ENCODE data around the gene GOLGA6B.
"Not testable (repeated sequence)": the region's sequence is repeated elsewhere in the genome, so short reads cannot be mapped to it uniquely, and the experiment has no call there.

GOLGA6B gene

DNA sequence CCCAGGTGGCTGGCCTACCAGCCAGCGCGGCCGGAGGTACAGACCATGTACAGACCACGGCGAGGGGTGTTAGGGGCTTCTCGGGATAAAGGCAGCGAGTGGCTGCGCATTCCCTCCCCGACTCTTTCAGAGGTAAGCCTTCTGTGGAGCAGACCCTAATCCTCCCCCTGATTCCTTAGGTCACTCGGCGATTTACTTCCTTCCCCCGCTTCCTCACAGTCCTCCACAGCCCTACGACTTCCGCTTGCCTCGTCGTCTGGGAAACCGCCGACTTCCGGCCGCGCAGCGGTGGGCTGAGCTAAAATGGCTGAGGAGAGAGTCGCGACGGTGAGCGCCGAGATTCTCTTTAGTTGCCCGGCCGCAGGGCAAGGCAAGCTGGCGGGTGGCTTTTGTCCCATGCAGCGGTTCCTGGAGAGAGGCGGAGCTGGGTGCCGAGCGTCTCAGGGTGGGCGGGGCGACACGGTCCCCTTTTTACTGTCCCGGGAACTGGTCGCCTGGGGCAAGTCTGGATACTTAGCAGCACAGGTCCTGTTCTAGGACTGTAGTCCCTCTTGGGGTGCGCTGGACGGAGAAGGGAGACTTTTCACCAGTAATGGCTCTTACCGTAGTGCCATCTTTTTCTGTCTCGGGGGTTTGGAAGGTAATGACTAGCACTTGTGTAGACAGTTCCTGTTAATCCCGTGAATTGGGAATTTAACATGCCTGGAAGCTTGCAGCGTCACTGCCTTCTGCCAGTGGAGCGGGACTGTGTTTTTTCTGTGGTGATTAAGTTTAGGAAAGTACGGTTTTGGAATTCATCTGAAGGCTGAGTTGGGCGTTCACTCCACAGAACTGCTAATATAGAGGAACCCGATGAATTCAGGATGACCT is 31.7 kb downstream of the GOLGA6B start, which contains the start of the genes BBS4 and HIGD2B:
Gene BBS4, plus strand, starts transcription at position 283 of the 870 bp plus-strand sequence. Its CDS starts 21 bp downstream, at position 304.
Gene HIGD2B, minus strand, starts transcription at position 258 of the 870 bp plus-strand sequence. CDS start 9,808 bp downstream, outside the sequence.
- H3K4me3 ChIP-seq (ENCODE audit: control insufficient read depth, low read depth, low read length) = peak within 1 kb of the TSS; percentile 74
- no peak for TF ChIP-seq CTCF (IDR thresholded peaks at IDR 0.05; ENCODE audit: control insufficient read depth, insufficient read depth, low read depth, low read length, missing control alignments)
- DNase-seq (ENCODE audit: low read depth) = no peak

DNA sequence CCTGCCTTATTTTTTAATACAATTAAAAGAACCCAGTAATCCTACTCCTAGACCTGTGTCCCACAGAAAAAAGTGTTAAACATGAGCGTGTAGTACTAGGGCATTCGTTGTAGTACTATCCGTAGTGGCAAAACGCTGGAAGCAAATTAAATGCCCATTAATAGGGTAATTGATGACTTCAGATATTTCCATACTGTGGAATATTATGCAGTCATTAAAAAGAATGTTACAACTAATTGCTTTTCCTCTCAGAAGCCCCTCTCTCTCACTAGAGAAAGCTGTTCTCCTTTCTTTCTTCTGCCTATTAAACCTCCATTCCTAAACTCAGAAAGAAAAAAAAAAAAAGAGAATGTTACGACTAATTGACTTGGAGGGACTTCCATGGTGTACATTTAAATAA is 34.2 kb downstream of the GOLGA6B start:
- no peak for TF ChIP-seq CTCF (IDR thresholded peaks at IDR 0.05; ENCODE audit: control insufficient read depth, insufficient read depth, low read depth, low read length, missing control alignments)
- no peak overlapping the region for H3K4me3 ChIP-seq (ENCODE audit: control insufficient read depth, low read depth, low read length)
- DNase-seq (ENCODE audit: low read depth) = no peak

GRCh38 chr15:72690938-72691337 is 36.4 kb downstream of the GOLGA6B start:
- no peak overlapping the region for H3K4me3 ChIP-seq (ENCODE audit: control insufficient read depth, low read depth, low read length)

DNA sequence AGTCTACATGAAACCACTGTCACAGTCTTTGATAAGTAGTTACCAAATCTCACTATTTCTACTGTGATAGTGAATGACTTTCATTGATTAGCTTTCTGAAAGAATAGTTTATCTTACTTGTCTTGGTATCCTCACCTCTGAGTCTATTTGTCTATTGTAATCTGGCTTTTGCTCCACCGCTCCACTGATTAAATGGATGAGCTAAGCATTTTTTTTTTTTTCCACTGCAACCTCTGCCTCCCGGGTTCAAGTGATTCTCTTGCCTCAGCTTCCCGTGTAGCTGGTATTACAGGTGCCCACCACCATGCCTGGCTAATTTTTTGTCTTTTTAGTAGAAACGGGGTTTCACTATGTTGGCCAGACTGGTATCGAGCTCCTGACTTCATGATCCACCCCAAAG is 44.4 kb downstream of the GOLGA6B start:
- DNase-seq (ENCODE audit: low read depth) = no peak
- H3K4me3 ChIP-seq (ENCODE audit: control insufficient read depth, low read depth, low read length) = no peak overlapping the region
- no peak for TF ChIP-seq CTCF (IDR thresholded peaks at IDR 0.05; ENCODE audit: control insufficient read depth, insufficient read depth, low read depth, low read length, missing control alignments)

More at GRCh38 chr15:72690938-72691337, 36.4 kb downstream of the GOLGA6B start:
- DNase-seq (ENCODE audit: low read depth) = no peak
- TF ChIP-seq CTCF (IDR thresholded peaks at IDR 0.05; ENCODE audit: control insufficient read depth, insufficient read depth, low read depth, low read length, missing control alignments) = no peak

GRCh38 chr15:72700076-72700475 is 45.6 kb downstream of the GOLGA6B start:
- TF ChIP-seq CTCF (IDR thresholded peaks at IDR 0.05; ENCODE audit: control insufficient read depth, insufficient read depth, low read depth, low read length, missing control alignments) = no peak
- no peak overlapping the region for H3K4me3 ChIP-seq (ENCODE audit: control insufficient read depth, low read depth, low read length)
- no peak for DNase-seq (ENCODE audit: low read depth)

DNA sequence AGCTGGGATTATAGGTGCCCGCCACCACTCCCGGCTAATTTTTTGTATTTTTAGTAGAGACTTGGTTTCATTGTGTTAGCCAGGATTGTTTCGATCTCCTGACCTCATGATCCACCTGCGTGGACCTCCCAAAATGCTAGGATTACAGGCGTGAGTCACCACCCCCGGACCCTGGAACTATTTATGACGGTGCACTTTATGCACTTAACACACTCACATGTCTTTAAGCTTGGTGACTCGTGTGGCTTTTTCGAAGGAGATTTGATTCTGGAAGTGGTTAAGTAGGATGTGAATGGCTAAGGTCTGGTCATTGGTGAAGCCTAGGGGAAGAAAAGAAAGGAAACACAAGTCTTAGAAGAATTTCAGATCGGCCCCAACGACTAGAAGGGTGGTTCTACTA is 51.8 kb downstream of the GOLGA6B start:
- TF ChIP-seq CTCF (IDR thresholded peaks at IDR 0.05; ENCODE audit: control insufficient read depth, insufficient read depth, low read depth, low read length, missing control alignments) = no peak
- no peak for DNase-seq (ENCODE audit: low read depth)

GRCh38 chr15:72708551-72709303 is 54.2 kb downstream of the GOLGA6B start:
- not testable (repeated sequence) for DNase-seq (ENCODE audit: low read depth); H3K4me3 ChIP-seq (ENCODE audit: control insufficient read depth, low read depth, low read length)

More for the DNA sequence above, 51.8 kb downstream of the GOLGA6B start:
- no peak overlapping the region for H3K4me3 ChIP-seq (ENCODE audit: control insufficient read depth, low read depth, low read length)

Measured in AG09309 (cell line).